ENCODE measurements around the gene CAPRIN2. TPM values are rescaled to one million over a fixed set of nuclear protein-coding genes. Genes with fewer than 3 reads are reported as not detected.

Gene CAPRIN2
- total RNA-seq, 6 experiments from 2014 or later = 5.7 to 11.5 (median 8.5) TPM

DNA sequence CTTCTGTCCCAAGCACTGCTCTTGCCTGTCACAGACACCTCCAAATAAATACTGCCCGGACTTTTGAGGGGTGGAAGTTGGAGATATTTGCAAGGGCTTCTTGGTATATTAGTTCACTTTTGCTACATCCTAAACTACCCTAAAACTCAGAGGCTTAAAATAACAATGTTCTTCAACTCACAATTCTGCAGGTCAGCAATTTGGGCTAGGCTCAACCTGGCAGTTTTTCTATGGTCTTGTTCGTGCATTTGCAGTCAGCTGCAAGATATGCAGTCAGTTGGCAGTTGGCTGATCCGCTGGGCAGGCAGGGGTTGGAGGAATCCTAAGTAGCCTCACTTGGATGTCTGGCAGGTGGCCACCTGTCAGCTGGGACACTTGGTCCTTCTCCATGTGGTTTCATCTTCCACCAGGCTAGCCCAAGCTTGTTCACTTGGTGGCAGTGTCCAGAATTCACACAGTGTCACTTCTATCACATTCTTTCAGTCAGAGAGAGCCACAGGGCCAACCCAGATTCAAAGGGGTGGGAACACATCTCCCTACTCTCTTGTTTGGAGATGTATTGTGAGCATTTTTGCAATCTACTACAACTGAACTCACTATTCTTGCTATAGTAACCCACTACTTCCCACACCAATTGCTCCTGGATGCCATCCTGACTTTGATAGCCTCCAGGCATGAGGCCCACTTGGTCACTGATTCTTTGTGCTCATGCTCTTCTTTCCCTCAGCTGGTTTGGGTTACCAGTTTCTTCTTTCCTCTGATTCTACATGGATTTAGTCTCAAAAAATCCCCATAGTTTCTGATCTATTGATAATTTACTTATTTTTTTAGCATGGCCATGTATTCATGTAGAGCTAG lies 27.8 kb upstream of the CAPRIN2 start:
- no peaks in the 10 kb centered on the region for H3K36me3 ChIP-seq
- TF ChIP-seq, protein P1, sequence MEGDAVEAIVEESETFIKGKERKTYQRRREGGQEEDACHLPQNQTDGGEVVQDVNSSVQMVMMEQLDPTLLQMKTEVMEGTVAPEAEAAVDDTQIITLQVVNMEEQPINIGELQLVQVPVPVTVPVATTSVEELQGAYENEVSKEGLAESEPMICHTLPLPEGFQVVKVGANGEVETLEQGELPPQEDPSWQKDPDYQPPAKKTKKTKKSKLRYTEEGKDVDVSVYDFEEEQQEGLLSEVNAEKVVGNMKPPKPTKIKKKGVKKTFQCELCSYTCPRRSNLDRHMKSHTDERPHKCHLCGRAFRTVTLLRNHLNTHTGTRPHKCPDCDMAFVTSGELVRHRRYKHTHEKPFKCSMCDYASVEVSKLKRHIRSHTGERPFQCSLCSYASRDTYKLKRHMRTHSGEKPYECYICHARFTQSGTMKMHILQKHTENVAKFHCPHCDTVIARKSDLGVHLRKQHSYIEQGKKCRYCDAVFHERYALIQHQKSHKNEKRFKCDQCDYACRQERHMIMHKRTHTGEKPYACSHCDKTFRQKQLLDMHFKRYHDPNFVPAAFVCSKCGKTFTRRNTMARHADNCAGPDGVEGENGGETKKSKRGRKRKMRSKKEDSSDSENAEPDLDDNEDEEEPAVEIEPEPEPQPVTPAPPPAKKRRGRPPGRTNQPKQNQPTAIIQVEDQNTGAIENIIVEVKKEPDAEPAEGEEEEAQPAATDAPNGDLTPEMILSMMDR (IDR thresholded peaks at IDR 0.05) = no peak
- TF ChIP-seq POLR2A (IDR thresholded peaks at IDR 0.05) = no peak
- intact Hi-C loops (cut with DNase I) = no loop called here
- DNase-seq (no peak), ATAC-seq (no peak)
- H3K27ac ChIP-seq = no peak overlapping the region
- H3K27me3 ChIP-seq = peaks cover 0 to 1% of the 10 kb centered on the region in 2 donors
- H3K4me3 ChIP-seq = no peak overlapping the region
- no peaks in the 10 kb centered on the region for H3K4me1 ChIP-seq
- 36% methylated on average over 1 of the region's 3 CpGs for WGBS (ENCODE audit: insufficient coverage, low coverage, low lambda C conversion rate, missing lambda C conversion rate)
- H3K9me3 ChIP-seq = no peaks in the 10 kb centered on the region

DNA sequence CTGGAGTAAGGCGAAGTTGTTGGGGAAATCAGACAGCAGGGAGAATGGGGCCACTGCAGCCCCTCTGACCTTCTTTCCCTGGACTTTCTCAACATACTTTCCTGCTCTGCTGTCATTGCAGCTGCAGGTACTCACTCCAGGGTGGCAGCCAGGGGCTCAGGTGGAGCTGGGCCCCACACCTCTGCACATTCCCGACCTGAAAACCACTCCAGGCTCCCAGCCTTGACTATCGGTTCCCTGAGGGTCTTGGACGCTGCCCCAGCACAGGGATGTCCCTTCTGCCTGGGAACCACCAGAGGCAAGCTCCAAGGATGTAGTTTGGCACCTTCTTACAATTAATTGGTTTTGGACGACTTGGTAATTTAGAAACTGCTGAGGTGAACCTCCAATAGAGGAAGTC lies 24.8 kb upstream of the CAPRIN2 start:
- no peak for TF ChIP-seq POLR2A (IDR thresholded peaks at IDR 0.05)
- TF ChIP-seq, protein P1 (IDR thresholded peaks at IDR 0.05) = no peak
- H3K27ac ChIP-seq = no peak overlapping the region
- DNase-seq (no peak), ATAC-seq (no peak)
- intact Hi-C loops (cut with DNase I) = no loop called here
- H3K36me3 ChIP-seq = no peaks in the 10 kb centered on the region
- H3K4me1 ChIP-seq = no peaks in the 10 kb centered on the region
- no peak overlapping the region for H3K4me3 ChIP-seq
- H3K9me3 ChIP-seq = no peaks in the 10 kb centered on the region
- H3K27me3 ChIP-seq = no peaks in the 10 kb centered on the region
- 67% methylated on average over 1 of the region's 5 CpGs for WGBS (ENCODE audit: insufficient coverage, low coverage, low lambda C conversion rate, missing lambda C conversion rate)

DNA sequence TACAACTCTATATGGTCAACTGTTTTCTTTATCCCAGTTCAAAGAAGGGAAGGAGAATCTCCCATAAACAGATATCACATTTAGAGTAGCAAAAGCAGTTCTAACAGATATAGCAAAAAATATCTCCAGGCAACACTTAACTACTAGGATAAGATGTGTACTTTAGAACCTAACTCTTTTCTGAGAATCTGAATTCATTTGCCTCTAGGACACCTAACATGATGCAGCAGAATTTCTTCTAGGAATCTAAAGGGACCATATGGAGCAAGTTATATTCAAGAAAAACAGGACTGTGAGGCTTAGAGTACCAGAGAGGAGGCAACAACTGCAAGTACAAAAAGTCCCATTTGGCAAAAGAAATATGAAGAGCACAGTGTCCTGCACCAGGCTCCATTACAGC lies 24.4 kb upstream of the CAPRIN2 start:
- TF ChIP-seq, protein P1 (IDR thresholded peaks at IDR 0.05) = no peak
- TF ChIP-seq POLR2A (IDR thresholded peaks at IDR 0.05) = no peak
- intact Hi-C loops (cut with DNase I) = no loop called here
- no peak for ATAC-seq
- H3K4me3 ChIP-seq = no peak overlapping the region
- DNase-seq = no peak
- H3K4me1 ChIP-seq = no peaks in the 10 kb centered on the region
- no peaks in the 10 kb centered on the region for H3K27me3 ChIP-seq
- H3K36me3 ChIP-seq = no peaks in the 10 kb centered on the region
- no peak overlapping the region for H3K27ac ChIP-seq
- no peaks in the 10 kb centered on the region for H3K9me3 ChIP-seq

DNA sequence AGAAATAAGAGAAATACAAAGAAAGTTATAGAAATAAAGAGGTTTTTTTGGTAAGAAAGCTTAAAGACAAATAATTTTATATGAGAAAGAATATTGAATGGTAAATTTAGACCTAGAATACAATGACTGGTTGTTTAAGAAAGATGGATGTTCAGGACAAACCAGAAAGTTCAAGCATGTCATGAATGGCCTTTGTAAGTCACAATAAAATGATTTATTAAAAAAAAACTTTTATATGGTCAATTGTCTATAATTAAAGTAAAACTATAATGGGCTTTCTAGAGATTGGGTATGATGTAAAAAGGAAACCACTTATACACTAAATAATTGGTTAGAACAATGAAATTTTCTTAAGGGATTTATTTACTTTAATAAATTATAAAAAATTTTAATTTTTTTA lies 19.8 kb upstream of the CAPRIN2 start:
- DNase-seq = no peak
- intact Hi-C loops (cut with DNase I) = no loop called here
- no peak overlapping the region for H3K4me3 ChIP-seq
- no peaks in the 10 kb centered on the region for H3K4me1 ChIP-seq
- no peak for ATAC-seq
- TF ChIP-seq, protein P1 (IDR thresholded peaks at IDR 0.05) = no peak
- no peak for TF ChIP-seq POLR2A (IDR thresholded peaks at IDR 0.05)
- H3K27ac ChIP-seq = no peak overlapping the region
- H3K9me3 ChIP-seq = no peaks in the 10 kb centered on the region
- no peaks in the 10 kb centered on the region for H3K36me3 ChIP-seq
- H3K27me3 ChIP-seq = no peaks in the 10 kb centered on the region
